SU-DHL-6 (cell line): Measurements from ENCODE around the gene MYRF.
A peak's percentile ranks its signal among the peaks of the same experiment; 100 is the strongest.

Source experiments
- CTCF ChIP-seq: fragments of 200-600 bp; sonication (generic); IDR thresholded peaks from one replicate; pipeline ENCODE4 v1.5.1; 2017; ENCODE audit warnings: antibody characterized with exemption, mild to moderate bottlenecking, low read length, moderate library complexity; ENCODE audit not compliant: insufficient read depth, poor library complexity, severe bottlenecking
- EZH2phosphoT487 ChIP-seq: fragments of 200-600 bp; sonication (generic), shearing (Covaris generic); conservative IDR thresholded peaks from 2 replicates; pipeline ENCODE4 v1.6.1; 2018; ENCODE audit warnings: mild to moderate bottlenecking, antibody characterized with exemption, low read length, moderate library complexity, mixed read lengths

- TF ChIP-seq CTCF: peak; percentile 59
- TF ChIP-seq EZH2phosphoT487: no peak
Observed at GRCh38 chr11:61787928-61788491, 35.6 kb downstream of the MYRF start.
